ENCODE measurements around the gene PLP2. TPM values are rescaled to one million over a fixed set of nuclear protein-coding genes. Genes with fewer than 3 reads are reported as not detected.
A peak's percentile ranks its signal among the peaks of the same experiment; 100 is the strongest.
"Not testable (repeated sequence)": the region's sequence is repeated elsewhere in the genome, so short reads cannot be mapped to it uniquely, and the experiment has no call there.

PLP2 gene
- total RNA-seq (18.2 TPM), polyA plus RNA-seq (299 TPM)

- Histone ChIP-seq H3K4me1 (ENCODE audit: insufficient read depth) (peaks cover 2% of the 10 kb centered on the region), H3K27ac (ENCODE audit: low read depth) (peak within 1 kb of the TSS; percentile 83), H3K36me3 (ENCODE audit: insufficient read depth) (peaks cover 2% of the 10 kb centered on the region), H3K4me3 (ENCODE audit: low read depth, low read length) (peak within 1 kb of the TSS; percentile 62)
- WGBS, result 1% methylated on average over 43 of the region's 46 CpGs
- no peak for DNase-seq (ENCODE audit: extremely low spot score)
Observed at GRCh38 chrX:49171752-49172279, at the start of gene PLP2. Gene PLP2, plus strand, starts transcription at chrX:49171898. Its CDS starts 103 bp downstream, at chrX:49172001.

GRCh38 chrX:49122499-49122898, 49.2 kb upstream of the PLP2 start:
- no peaks in the 10 kb centered on the region for H3K4me1 ChIP-seq (ENCODE audit: insufficient read depth)
- WGBS, result 66% methylated on average over 5 of the region's 5 CpGs
- DNase-seq (ENCODE audit: extremely low spot score), result no peak
- no peak overlapping the region for H3K27ac ChIP-seq (ENCODE audit: low read depth)
- H3K4me3 ChIP-seq (ENCODE audit: low read depth, low read length), result peak overlapping the region; percentile 88
- H3K36me3 ChIP-seq (ENCODE audit: insufficient read depth), result peaks cover 2% of the 10 kb centered on the region

- H3K4me3 ChIP-seq (ENCODE audit: low read depth, low read length); DNase-seq (ENCODE audit: extremely low spot score); H3K27ac ChIP-seq (ENCODE audit: low read depth); H3K36me3 ChIP-seq (ENCODE audit: insufficient read depth); H3K4me1 ChIP-seq (ENCODE audit: insufficient read depth): not testable (repeated sequence)
- 84% methylated on average over 12 of the region's 13 CpGs for WGBS
Observed at GRCh38 chrX:49127742-49128258, 43.9 kb upstream of the PLP2 start.

- Histone ChIP-seq H3K27ac (ENCODE audit: low read depth) (no peak overlapping the region), H3K36me3 (ENCODE audit: insufficient read depth) (no peaks in the 10 kb centered on the region), H3K4me1 (ENCODE audit: insufficient read depth) (no peaks in the 10 kb centered on the region), H3K4me3 (ENCODE audit: low read depth, low read length) (no peak overlapping the region)
- WGBS, result 76% methylated on average over 4 of the region's 4 CpGs
- DNase-seq (ENCODE audit: extremely low spot score), result no peak
Observed at GRCh38 chrX:49129427-49129826, 42.3 kb upstream of the PLP2 start.

- not testable (repeated sequence) for DNase-seq (ENCODE audit: extremely low spot score); H3K4me3 ChIP-seq (ENCODE audit: low read depth, low read length); H3K36me3 ChIP-seq (ENCODE audit: insufficient read depth); H3K4me1 ChIP-seq (ENCODE audit: insufficient read depth); H3K27ac ChIP-seq (ENCODE audit: low read depth)
- 86% methylated on average over 7 of the region's 7 CpGs for WGBS
Observed at GRCh38 chrX:49132275-49132674, 39.4 kb upstream of the PLP2 start.

GRCh38 chrX:49133759-49134158, 37.9 kb upstream of the PLP2 start:
- H3K36me3 ChIP-seq (ENCODE audit: insufficient read depth), result no peaks in the 10 kb centered on the region
- DNase-seq (ENCODE audit: extremely low spot score), result no peak
- H3K4me1 ChIP-seq (ENCODE audit: insufficient read depth), result no peaks in the 10 kb centered on the region
- H3K27ac ChIP-seq (ENCODE audit: low read depth), result no peak overlapping the region
- H3K4me3 ChIP-seq (ENCODE audit: low read depth, low read length), result no peak overlapping the region
- 95% methylated on average over 1 of the region's 1 CpG for WGBS

- no peaks in the 10 kb centered on the region for H3K36me3 ChIP-seq (ENCODE audit: insufficient read depth)
- 96% methylated on average over 1 of the region's 1 CpG for WGBS
- no peaks in the 10 kb centered on the region for H3K4me1 ChIP-seq (ENCODE audit: insufficient read depth)
- no peak for DNase-seq (ENCODE audit: extremely low spot score)
- H3K27ac ChIP-seq (ENCODE audit: low read depth), result no peak overlapping the region
- no peak overlapping the region for H3K4me3 ChIP-seq (ENCODE audit: low read depth, low read length)
Observed at GRCh38 chrX:49137492-49137891, 34.2 kb upstream of the PLP2 start.

GRCh38 chrX:49139713-49140112, 32.0 kb upstream of the PLP2 start:
- no peak overlapping the region for H3K4me3 ChIP-seq (ENCODE audit: low read depth, low read length)
- H3K27ac ChIP-seq (ENCODE audit: low read depth), result no peak overlapping the region
- no peaks in the 10 kb centered on the region for H3K36me3 ChIP-seq (ENCODE audit: insufficient read depth)
- DNase-seq (ENCODE audit: extremely low spot score), result no peak
- H3K4me1 ChIP-seq (ENCODE audit: insufficient read depth), result no peaks in the 10 kb centered on the region
- 92% methylated on average over 4 of the region's 4 CpGs for WGBS

GRCh38 chrX:49142264-49142663, 29.4 kb upstream of the PLP2 start:
- not testable (repeated sequence) for H3K4me3 ChIP-seq (ENCODE audit: low read depth, low read length); DNase-seq (ENCODE audit: extremely low spot score); H3K4me1 ChIP-seq (ENCODE audit: insufficient read depth); H3K27ac ChIP-seq (ENCODE audit: low read depth); H3K36me3 ChIP-seq (ENCODE audit: insufficient read depth)
- 42% methylated on average over 9 of the region's 9 CpGs for WGBS

- not testable (repeated sequence) for H3K4me3 ChIP-seq (ENCODE audit: low read depth, low read length); DNase-seq (ENCODE audit: extremely low spot score); H3K36me3 ChIP-seq (ENCODE audit: insufficient read depth); H3K27ac ChIP-seq (ENCODE audit: low read depth); H3K4me1 ChIP-seq (ENCODE audit: insufficient read depth)
- 81% methylated on average over 7 of the region's 7 CpGs for whole genome bisulfite sequencing
Observed at GRCh38 chrX:49143154-49143553, 28.5 kb upstream of the PLP2 start.

GRCh38 chrX:49147282-49147681, 24.4 kb upstream of the PLP2 start:
- 93% methylated on average over 8 of the region's 8 CpGs for WGBS
- DNase-seq (ENCODE audit: extremely low spot score), result no peak
- H3K36me3 ChIP-seq (ENCODE audit: insufficient read depth), result no peaks in the 10 kb centered on the region
- no peaks in the 10 kb centered on the region for H3K4me1 ChIP-seq (ENCODE audit: insufficient read depth)
- no peak overlapping the region for H3K4me3 ChIP-seq (ENCODE audit: low read depth, low read length)
- H3K27ac ChIP-seq (ENCODE audit: low read depth), result no peak overlapping the region

- H3K27ac ChIP-seq (ENCODE audit: low read depth), result no peak overlapping the region
- no peaks in the 10 kb centered on the region for H3K36me3 ChIP-seq (ENCODE audit: insufficient read depth)
- 91% methylated on average over 13 of the region's 13 CpGs for WGBS
- H3K4me1 ChIP-seq (ENCODE audit: insufficient read depth), result no peaks in the 10 kb centered on the region
- no peak for DNase-seq (ENCODE audit: extremely low spot score)
- no peak overlapping the region for H3K4me3 ChIP-seq (ENCODE audit: low read depth, low read length)
Observed at GRCh38 chrX:49147936-49148335, 23.8 kb upstream of the PLP2 start.

GRCh38 chrX:49148390-49149100, 23.2 kb upstream of the PLP2 start:
- 83% methylated on average over 21 of the region's 21 CpGs for WGBS
- H3K27ac ChIP-seq (ENCODE audit: low read depth); DNase-seq (ENCODE audit: extremely low spot score); H3K36me3 ChIP-seq (ENCODE audit: insufficient read depth); H3K4me3 ChIP-seq (ENCODE audit: low read depth, low read length); H3K4me1 ChIP-seq (ENCODE audit: insufficient read depth): not testable (repeated sequence)

GRCh38 chrX:49149291-49149690, 22.4 kb upstream of the PLP2 start:
- not testable (repeated sequence) for H3K27ac ChIP-seq (ENCODE audit: low read depth); H3K36me3 ChIP-seq (ENCODE audit: insufficient read depth); H3K4me3 ChIP-seq (ENCODE audit: low read depth, low read length); H3K4me1 ChIP-seq (ENCODE audit: insufficient read depth); DNase-seq (ENCODE audit: extremely low spot score)
- 98% methylated on average over 14 of the region's 14 CpGs for WGBS

Data from urinary bladder (tissue), 4 donors.